BE2C (cell line): ENCODE measurements around the gene MSN.
"Not testable (repeated sequence)": the region's sequence is repeated elsewhere in the genome, so short reads cannot be mapped to it uniquely, and the experiment has no call there.

Source experiments
- DNase-seq: peaks from one replicate; pipeline ENCODE4 v3.0.0-alpha.2; 2020
- H3K27me3 ChIP-seq: fragments of 250-450 bp; sonication (Bioruptor Pico); 2 replicates; pipeline ENCODE4 v1.5.1; 2020; ENCODE audit warnings: mild to moderate bottlenecking
- H3K36me3 ChIP-seq: fragments of 250-450 bp; sonication (Bioruptor Pico); 2 replicates; pipeline ENCODE4 v1.5.1; 2020; ENCODE audit warnings: mild to moderate bottlenecking
- H3K4me1 ChIP-seq: fragments of 250-450 bp; sonication (Bioruptor Pico); 2 replicates; pipeline ENCODE4 v1.5.1; 2020
- H3K4me3 ChIP-seq: 2 replicates; pipeline ENCODE4 v1.5.1; 2011; ENCODE audit warnings: low read depth, low read length
- H3K9me3 ChIP-seq: fragments of 250-450 bp; sonication (Bioruptor Pico); 2 replicates; pipeline ENCODE4 v1.5.1; 2020
- TF ChIP-seq, protein P1 (sequence below): IDR thresholded peaks from 2 replicates; pipeline ENCODE4 v1.5.1; 2012; ENCODE audit warnings: mild to moderate bottlenecking, low read depth, low read length

Gene MSN

DNA sequence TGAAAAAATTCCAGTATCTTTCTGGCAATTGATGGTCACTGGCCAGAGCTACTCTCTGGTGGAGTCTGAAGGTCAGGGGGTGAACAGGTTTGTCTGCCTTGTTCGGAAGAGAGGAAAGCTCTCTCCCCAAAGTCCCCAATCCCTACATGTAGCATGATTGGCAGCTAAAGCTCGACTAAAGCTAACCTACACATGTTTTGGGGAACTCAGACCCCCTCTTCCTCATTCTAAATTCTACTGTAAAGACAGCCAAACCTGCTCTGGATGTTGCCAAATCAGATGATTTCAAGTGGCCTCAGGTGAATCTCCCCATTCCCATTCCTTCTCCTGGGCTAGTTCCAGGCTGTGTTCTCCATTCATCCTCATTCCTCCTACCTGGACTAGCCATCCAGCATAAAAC, 84.1 kb downstream of the MSN start:
- no peaks in the 10 kb centered on the region for H3K27me3 ChIP-seq
- no peaks in the 10 kb centered on the region for H3K9me3 ChIP-seq
- H3K36me3 ChIP-seq, result no peaks in the 10 kb centered on the region
- H3K4me1 ChIP-seq, result no peaks in the 10 kb centered on the region
- DNase-seq, result no peak
- no peak overlapping the region for H3K4me3 ChIP-seq
- TF ChIP-seq, protein P1, sequence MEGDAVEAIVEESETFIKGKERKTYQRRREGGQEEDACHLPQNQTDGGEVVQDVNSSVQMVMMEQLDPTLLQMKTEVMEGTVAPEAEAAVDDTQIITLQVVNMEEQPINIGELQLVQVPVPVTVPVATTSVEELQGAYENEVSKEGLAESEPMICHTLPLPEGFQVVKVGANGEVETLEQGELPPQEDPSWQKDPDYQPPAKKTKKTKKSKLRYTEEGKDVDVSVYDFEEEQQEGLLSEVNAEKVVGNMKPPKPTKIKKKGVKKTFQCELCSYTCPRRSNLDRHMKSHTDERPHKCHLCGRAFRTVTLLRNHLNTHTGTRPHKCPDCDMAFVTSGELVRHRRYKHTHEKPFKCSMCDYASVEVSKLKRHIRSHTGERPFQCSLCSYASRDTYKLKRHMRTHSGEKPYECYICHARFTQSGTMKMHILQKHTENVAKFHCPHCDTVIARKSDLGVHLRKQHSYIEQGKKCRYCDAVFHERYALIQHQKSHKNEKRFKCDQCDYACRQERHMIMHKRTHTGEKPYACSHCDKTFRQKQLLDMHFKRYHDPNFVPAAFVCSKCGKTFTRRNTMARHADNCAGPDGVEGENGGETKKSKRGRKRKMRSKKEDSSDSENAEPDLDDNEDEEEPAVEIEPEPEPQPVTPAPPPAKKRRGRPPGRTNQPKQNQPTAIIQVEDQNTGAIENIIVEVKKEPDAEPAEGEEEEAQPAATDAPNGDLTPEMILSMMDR, result no peak

DNA sequence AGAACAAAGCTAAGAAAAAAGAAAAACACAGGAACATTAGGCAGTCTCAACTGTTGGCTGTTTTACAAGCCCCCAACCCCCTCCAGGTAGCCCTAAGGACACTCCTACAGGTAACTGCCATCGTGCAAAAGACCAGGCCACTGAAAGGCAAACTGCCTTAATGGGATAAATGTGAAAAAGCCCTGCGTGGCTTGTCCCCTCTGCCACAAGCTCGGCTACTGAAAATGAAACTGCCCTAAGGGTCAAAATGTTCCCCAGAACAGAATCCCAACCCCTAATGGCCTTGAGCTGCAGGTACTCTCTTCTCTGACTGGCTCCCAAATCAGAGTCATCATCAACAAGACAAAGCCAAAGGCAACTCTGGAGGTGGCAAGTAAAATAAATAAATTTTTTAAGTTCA, 84.8 kb downstream of the MSN start:
- no peaks in the 10 kb centered on the region for H3K4me1 ChIP-seq
- TF ChIP-seq, protein P1, result no peak
- DNase-seq, result no peak

DNA sequence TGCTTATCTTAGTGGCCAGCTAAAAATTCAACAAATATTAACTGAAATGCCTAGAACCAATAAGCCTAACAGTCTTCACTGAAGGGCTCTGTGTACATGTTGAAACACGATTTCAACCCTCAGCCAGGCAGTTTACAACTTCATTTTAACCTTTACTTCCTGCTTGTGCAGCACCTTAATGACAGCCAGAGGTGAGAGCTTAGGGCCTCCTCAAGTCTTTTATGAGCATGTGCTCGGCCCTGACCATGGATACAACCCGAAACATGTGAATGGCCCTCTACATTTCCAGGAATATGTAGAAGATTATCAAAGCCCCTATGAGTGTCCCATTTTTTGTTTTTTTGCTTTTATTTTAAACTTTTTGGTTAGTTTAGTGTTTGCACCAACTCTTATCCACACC, 88.3 kb downstream of the MSN start:
- DNase-seq, result no peak

More for the DNA sequence above, 84.8 kb downstream of the MSN start:
- Histone ChIP-seq H3K36me3 (no peaks in the 10 kb centered on the region), H3K4me3 (no peak overlapping the region), H3K27me3 (no peaks in the 10 kb centered on the region), H3K9me3 (no peaks in the 10 kb centered on the region)

DNA sequence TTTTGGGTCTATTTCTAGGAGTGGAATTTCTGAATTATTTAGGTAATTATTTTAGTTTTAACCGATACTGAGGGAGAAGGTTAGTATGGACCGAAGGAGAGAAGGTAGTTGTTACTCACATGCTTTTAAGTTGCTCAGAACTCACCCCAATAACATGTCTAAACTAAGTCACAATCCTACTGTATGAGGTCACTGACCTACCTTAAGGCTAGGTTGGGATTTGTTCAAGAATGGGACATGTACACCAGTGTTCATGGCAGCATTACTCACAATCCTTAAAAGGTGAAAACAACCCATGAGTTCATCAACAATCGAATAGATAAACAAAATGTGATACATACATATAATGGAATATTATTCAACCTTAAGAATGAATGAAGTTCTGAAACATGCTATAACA, 90.5 kb downstream of the MSN start:
- Histone ChIP-seq H3K4me1 (no peaks in the 10 kb centered on the region), H3K36me3 (no peaks in the 10 kb centered on the region), H3K9me3 (no peaks in the 10 kb centered on the region), H3K27me3 (no peaks in the 10 kb centered on the region), H3K4me3 (no peak overlapping the region)
- TF ChIP-seq, protein P1, result no peak
- no peak for DNase-seq

More for the DNA sequence above, 88.3 kb downstream of the MSN start:
- TF ChIP-seq, protein P1, result no peak
- H3K4me1 ChIP-seq, result no peaks in the 10 kb centered on the region
- H3K27me3 ChIP-seq, result no peaks in the 10 kb centered on the region
- H3K4me3 ChIP-seq, result no peak overlapping the region
- H3K36me3 ChIP-seq, result no peaks in the 10 kb centered on the region
- H3K9me3 ChIP-seq, result no peaks in the 10 kb centered on the region

DNA sequence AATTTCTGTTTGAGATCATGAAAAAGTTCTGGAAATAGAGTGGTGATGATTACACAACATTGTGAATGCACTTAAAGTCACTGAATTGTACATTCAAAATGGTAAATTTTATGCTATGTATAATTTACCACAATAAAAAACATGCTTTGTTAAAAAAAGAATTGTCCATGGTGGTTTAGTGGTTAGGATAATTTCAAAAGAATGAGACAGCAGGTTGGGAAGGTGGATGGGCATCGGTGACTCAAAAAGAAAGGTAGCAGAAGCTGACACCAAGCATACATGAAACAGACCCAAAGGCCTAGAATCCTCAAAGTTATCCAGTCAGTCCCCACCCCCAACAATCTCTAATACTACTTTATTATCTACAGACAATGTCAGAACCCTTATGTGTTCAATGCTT, 91.1 kb downstream of the MSN start:
- Histone ChIP-seq H3K4me3 (no peak overlapping the region), H3K36me3 (no peaks in the 10 kb centered on the region), H3K9me3 (no peaks in the 10 kb centered on the region), H3K27me3 (no peaks in the 10 kb centered on the region), H3K4me1 (no peaks in the 10 kb centered on the region)
- TF ChIP-seq, protein P1, result no peak
- DNase-seq, result no peak

DNA sequence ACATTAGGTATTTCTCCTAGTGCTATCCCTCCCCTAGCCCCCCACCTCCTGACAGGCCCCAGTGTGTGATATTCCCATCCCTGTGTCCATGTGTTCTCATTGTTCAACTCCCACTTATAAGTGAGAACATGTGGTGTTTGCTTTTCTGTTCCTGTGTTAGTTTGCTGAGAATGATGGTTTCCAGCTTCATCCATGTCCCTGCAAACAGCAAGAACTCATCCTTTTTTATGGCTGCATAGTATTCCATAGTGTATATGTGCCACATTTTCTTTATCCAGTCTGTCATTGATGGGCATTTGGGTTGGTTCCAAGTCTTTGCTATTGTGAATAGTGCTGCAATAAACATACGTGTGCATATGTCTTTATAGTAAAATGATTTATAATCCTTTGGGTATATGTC, 92.1 kb downstream of the MSN start:
- not testable (repeated sequence) for H3K27me3 ChIP-seq, DNase-seq, H3K4me1 ChIP-seq, H3K4me3 ChIP-seq, H3K9me3 ChIP-seq, H3K36me3 ChIP-seq

DNA sequence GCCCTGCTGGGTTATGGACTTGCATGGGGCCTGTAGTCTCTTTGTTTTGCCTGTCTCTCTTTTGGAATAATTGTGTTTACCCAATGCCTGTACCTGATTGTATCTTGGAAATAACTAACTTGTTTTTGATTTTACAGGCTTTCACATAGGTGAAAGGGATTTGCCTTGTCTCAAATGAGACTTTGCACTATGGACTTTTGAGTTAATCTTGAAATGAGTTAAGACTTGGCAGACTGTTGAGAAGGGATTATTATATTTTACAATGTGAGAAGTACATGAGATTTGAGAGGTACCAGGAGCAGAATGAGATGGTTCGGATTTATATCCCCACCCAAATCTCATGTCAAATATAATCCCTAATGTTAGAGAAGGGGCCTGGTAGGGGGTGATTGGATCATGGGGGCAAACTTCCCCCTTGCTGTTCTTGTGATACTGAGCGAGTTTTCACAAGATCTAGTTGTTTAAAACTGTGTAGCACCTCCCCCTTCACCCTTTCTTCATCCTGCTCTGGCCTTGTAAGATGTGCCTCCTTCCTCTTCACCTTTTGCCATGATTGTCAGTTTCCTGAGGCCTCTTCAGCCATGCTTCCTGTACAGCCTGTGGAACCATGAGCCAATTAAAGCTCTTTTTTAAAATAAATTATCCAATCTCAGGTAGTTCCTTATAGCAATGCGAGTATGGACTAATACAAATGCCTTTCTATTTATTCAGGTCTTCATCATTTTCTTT, 102.3 kb downstream of the MSN start:
- no peaks in the 10 kb centered on the region for H3K9me3 ChIP-seq
- no peaks in the 10 kb centered on the region for H3K27me3 ChIP-seq
- TF ChIP-seq, protein P1, result no peak
- H3K36me3 ChIP-seq, result no peaks in the 10 kb centered on the region
- no peaks in the 10 kb centered on the region for H3K4me1 ChIP-seq
- no peak for DNase-seq
- no peak overlapping the region for H3K4me3 ChIP-seq
